Stimulated activated CD4-positive, alpha-beta T cell treated with anti-CD3 and anti-CD28 coated beads, TNF-alpha, amount 100 ng/mL, for 1 hour (primary cell): ENCODE measurements around the gene INSYN2B.
"Not testable (repeated sequence)": the region's sequence is repeated elsewhere in the genome, so short reads cannot be mapped to it uniquely, and the experiment has no call there.

Experiments used
- DNase-seq, 3 donors: peaks; one replicate each; pipeline ENCODE4 v3.0.0-alpha.2; 2020; ENCODE audit warnings: low read depth in 3 of 3, low spot score in 1 of 3

Gene INSYN2B

GRCh38 chr5:169860585-169860984, 119.7 kb downstream of the INSYN2B start:
- no peak for DNase-seq

DNA sequence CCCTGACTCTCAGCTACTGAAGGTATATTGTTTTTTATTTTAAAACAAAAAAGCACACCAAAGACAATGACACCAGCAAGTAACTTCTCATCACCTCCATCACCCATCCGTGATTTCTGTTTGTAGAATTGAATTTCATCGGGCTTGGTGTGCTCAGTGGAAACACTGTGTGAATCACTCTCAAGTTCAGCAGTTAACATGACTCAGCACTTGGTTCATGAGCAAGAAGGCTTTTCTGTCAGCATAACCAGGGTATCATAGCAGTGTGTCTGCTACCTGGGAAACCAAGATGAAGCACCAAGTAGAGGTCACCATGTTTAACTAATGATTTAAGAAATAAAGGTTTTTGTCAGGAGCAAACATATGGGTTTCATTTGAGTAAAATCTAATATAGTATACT, 123.7 kb downstream of the INSYN2B start:
- no peak for DNase-seq

GRCh38 chr5:169851321-169851850, 128.9 kb downstream of the INSYN2B start:
- no peak for DNase-seq

DNA sequence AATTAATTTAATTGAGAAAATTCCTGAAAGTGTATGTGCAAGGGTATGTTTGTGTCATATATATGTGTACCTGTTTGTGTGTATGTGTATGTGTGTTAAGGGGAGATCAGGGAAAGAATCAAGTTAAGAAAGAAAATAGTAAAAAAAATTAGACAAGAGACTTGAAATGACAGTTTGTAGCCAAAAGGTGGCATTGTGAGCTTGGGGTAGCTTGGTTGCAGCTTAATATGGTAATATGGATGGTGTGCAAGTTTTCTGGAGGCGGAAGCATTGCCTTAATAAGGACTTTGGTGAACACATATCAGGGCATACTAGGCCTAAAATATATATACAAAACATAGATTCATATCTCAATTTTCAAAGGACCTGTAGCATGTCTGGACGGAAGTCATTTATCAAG, 129.9 kb downstream of the INSYN2B start:
- no peak for DNase-seq

DNA sequence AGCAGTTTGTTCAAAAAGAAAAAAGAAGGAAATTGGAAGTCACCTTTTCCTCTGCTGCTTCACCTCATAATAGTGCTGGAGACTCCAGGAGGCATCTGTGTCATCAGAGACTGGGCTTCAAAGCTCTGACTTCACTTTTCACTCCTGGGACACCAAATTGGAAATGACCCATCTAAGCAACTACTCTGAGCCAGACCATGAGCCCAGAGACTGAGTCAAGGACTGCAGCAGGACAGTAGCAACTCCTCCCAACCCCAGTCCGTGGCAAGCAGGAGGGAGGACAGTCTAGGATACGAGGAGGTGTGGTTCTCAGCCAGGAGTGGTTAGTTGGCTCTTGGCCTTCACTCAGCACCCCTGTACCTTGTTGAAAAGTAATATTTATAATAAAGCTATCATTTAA, 131.5 kb downstream of the INSYN2B start:
- no peak for DNase-seq

GRCh38 chr5:169848271-169848670, 132.0 kb downstream of the INSYN2B start:
- no peak for DNase-seq

DNA sequence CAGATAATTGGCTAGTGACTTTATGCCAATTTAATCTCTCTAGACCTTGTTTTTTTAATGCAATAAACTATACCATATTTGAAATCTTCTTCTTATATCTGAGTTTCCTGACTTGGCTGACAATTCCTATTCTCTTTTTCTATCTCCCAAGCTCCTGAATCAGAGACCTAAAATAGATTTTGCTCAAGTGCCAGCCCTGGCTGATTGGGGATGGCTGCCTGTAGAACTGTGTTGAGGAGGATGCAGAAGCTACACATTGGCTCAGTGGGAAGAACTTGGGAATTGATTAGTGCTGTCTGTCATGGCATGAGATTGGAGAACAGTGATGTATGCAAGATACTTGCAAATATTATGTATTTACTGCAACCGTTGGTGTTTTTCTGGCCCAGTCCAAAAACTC, 132.8 kb downstream of the INSYN2B start:
- DNase-seq = no peak

GRCh38 chr5:169842699-169843098, 137.6 kb downstream of the INSYN2B start:
- no peak for DNase-seq

DNA sequence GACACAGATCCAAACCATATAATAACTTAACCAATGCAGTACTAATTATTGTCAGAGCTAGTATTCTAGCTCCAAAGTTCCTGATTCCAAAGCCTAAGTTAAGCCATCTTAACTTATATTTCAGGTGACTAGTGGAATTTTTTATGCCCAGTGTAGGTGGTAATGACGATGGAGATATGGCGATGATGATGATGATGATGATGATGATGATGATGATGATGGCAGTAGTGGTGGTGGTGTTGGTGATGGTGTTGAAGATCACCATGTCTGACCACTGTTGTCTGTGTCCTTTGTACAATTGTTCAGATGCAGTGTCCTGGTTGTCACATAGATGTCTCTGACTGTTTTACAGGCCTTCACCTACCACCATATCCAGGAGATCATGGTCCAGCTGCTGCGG, 139.9 kb downstream of the INSYN2B start:
- DNase-seq = no peak

- no peak for DNase-seq
These were observed 141.6 kb downstream of the INSYN2B start for GRCh38 chr5:169838688-169839087.

DNA sequence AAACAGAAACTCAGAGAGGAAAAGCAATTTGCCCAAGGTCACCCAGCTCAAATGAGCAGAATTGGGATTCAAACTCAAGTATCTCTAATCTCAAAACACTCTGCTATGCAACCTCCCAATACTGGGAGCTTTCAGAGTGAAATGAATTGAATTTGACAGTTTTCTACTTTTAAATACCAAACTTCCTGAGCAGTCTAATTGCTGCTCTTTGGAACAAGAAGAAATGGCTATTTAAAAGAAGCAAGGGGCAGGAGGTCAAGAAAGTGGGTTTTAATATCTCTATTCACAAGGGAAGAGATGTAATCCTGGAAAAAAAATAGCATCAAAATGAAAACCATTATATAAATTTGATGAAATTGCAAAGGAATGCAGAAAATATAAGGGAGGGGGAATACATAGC, 142.6 kb downstream of the INSYN2B start:
- no peak for DNase-seq

- DNase-seq = no peak
These were observed 143.3 kb downstream of the INSYN2B start for GRCh38 chr5:169836835-169837536.

DNA sequence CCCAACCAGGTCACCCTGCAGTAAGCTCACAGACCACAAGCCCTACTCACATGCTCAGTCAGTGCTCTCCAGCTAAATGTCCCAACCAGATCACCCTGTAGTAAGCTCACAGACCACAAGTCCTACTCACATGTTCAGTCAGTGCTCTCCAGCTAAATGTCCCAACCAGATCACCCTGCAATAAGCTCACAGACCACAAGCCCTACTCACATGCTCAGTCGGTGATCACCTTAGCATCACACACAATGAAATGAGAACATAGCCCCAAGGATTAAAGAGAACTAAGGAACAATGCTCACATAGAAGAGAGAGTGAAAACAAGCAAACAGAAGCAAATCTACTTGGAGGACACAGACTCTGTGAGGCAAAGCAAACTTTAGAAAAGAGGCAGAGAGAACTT, 145.8 kb downstream of the INSYN2B start:
- not testable (repeated sequence) for DNase-seq

DNA sequence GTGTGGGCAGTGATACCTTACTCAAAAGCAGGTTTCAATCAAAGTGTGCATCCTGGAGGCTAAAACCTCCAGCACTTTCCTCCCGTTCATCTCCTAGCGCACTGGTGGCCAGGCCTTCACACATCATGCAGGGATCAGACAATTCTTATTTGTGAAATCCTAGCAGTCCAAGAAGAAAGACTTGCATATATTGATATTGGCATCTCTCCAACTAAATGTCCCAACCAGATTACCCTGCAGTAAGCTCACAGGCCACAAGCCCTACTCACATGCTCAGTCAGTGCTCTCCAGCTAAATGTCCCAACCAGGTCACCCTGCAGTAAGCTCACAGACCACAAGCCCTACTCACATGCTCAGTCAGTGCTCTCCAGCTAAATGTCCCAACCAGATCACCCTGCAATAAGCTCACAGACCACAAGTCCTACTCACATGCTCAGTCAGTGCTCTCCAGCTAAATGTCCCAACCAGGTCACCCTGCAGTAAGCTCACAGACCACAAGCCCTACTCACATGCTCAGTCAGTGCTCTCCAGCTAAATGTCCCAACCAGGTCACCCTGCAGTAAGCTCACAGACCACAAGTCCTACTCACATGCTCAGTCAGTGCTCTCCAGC, 146.5 kb downstream of the INSYN2B start:
- DNase-seq = not testable (repeated sequence)

- DNase-seq = no peak
These were observed 147.4 kb downstream of the INSYN2B start for GRCh38 chr5:169832845-169833244.

GRCh38 chr5:169832304-169832703, 148.0 kb downstream of the INSYN2B start:
- DNase-seq = no peak

DNA sequence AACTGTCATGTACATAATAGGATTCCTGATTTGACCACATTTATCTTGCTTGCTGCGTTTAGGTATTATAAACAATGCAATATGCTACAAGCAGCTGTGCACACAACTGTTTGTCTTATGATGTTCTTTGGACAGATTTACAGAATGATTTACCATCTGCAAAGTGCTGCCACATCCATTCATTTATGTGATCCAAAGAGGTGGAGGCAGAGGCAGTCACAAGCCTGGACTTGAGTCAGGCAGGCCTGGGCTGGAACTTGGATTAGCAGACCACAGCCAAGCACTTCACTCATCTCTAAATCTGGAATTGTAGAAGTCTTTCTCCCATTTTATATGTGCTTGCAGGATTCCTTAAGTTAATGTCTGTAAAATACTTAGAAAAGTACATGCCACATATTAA, 149.0 kb downstream of the INSYN2B start:
- no peak for DNase-seq

- no peak for DNase-seq
These were observed 151.9 kb downstream of the INSYN2B start for GRCh38 chr5:169828385-169828784.

- DNase-seq = no peak
These were observed 152.5 kb downstream of the INSYN2B start for GRCh38 chr5:169827769-169828168.

- DNase-seq = no peak
These were observed 153.7 kb downstream of the INSYN2B start for GRCh38 chr5:169826618-169827017.

- DNase-seq = no peak
These were observed 163.3 kb downstream of the INSYN2B start for GRCh38 chr5:169817031-169817430.

GRCh38 chr5:169814522-169814921, 165.8 kb downstream of the INSYN2B start:
- no peak for DNase-seq
